ENCODE results near the gene BAIAP2L2. TPM values are rescaled to one million over a fixed set of nuclear protein-coding genes. Genes with fewer than 3 reads are reported as not detected.

Gene BAIAP2L2
- total and polyA plus RNA-seq, 2 donors (not counting 3 experiments of a cell fraction or from before 2014, with no cell fraction given): 0.20 to 0.35 TPM

GRCh38 chr22:38110863-38111852, 674 bp upstream of the BAIAP2L2 start:
- H3K79me2 ChIP-seq (ENCODE audit: control insufficient read depth, insufficient read depth, low read length): no peaks in the 10 kb centered on the region
- POLR2A ChIA-PET: no interaction called here
- dilution Hi-C loops (cut with MboI; ENCODE audit: extremely low pct_ligation_motif_present, low sequenced_read_pairs): no loop called here

More at GRCh38 chr22:38110863-38111852, 674 bp upstream of the BAIAP2L2 start:
- DNase-seq (ENCODE audit: low read depth, low spot score): no peak
- H3K36me3 ChIP-seq (ENCODE audit: control insufficient read depth in 2 of 2, extremely low read depth in 1 of 2, insufficient read depth in 2 of 2, low read length in 2 of 2): no peaks in the 10 kb centered on the region
- no peak overlapping the region for H3K4me2 ChIP-seq (ENCODE audit: insufficient read depth, low read length)
- TF ChIP-seq JUN (IDR thresholded peaks at IDR 0.05; ENCODE audit: borderline replicate concordance, insufficient read depth, insufficient read length, low read depth) (no peak), CTCF (IDR thresholded peaks at IDR 0.05; ENCODE audit: extremely low read depth in 1 of 2, insufficient read depth in 1 of 2, low read depth in 1 of 2, low read length in 2 of 2) (no peak), MAX (IDR thresholded peaks at IDR 0.05; ENCODE audit: insufficient read depth, insufficient read length) (no peak), FOS (IDR thresholded peaks at IDR 0.05; ENCODE audit: borderline replicate concordance, insufficient read depth, low read length) (no peak), GATA2 (IDR thresholded peaks at IDR 0.05; ENCODE audit: insufficient read depth, insufficient read length, low read depth, low read length) (no peak), POLR2A (IDR thresholded peaks at IDR 0.05; ENCODE audit: low read depth, low read length) (no peak), MYC (IDR thresholded peaks at IDR 0.05; ENCODE audit: low read depth, low read length) (no peak), EZH2 (IDR thresholded peaks at IDR 0.05; ENCODE audit: borderline replicate concordance, low read depth, low read length, severe bottlenecking) (no peak), POLR2AphosphoS5 (IDR thresholded peaks at IDR 0.05; ENCODE audit: insufficient read depth, low read depth, low read length) (no peak)
- no TSS peak for BruUV-seq (replicated peaks)
- H4K20me1 ChIP-seq (replicated peaks; ENCODE audit: control insufficient read depth, extremely low read depth, insufficient read depth, low read length): no peaks in the 10 kb centered on the region
- H3K9me1 ChIP-seq (replicated peaks; ENCODE audit: control insufficient read depth, extremely low read depth, insufficient read depth, low read length): no peaks in the 10 kb centered on the region
- intact Hi-C loops (cut with micrococcal nuclease): no loop called here
- H3K9ac ChIP-seq (replicated peaks; ENCODE audit: extremely low read depth, insufficient read depth, low read length): no peak overlapping the region
- no peak overlapping the region for H3K27ac ChIP-seq (ENCODE audit: insufficient read depth, low read depth, low read length)
- no peak overlapping the region for H2AFZ ChIP-seq (ENCODE audit: low read depth, low read length)
- H3K4me3 ChIP-seq (replicated peaks in 1 of 3; ENCODE audit: insufficient read depth in 1 of 3, low read depth in 1 of 3, low read length in 3 of 3): no peak overlapping the region
- CTCF ChIA-PET: interaction anchor here (0.7 to 0.8 kb wide), 2 partner anchors 11 to 13 kb away, joined by 3 read pairs; no protein-coding TSS in a partner anchor
- no peaks in the 10 kb centered on the region for H3K27me3 ChIP-seq (ENCODE audit: control insufficient read depth in 2 of 2, insufficient read depth in 2 of 2, low read length in 2 of 2)
- no peaks in the 10 kb centered on the region for H3K4me1 ChIP-seq (ENCODE audit: control insufficient read depth, extremely low read depth, insufficient read depth, low read length)
- no peaks in the 10 kb centered on the region for H3K9me3 ChIP-seq (replicated peaks; ENCODE audit: control insufficient read depth, insufficient read depth, low read length)
- FAIRE-seq: no peak
